Measurements from ENCODE around the gene HPCAL4.

The HPCAL4 gene

GRCh38 chr1:39691383-39692151 lies at the start of gene HPCAL4:
HPCAL4 (minus strand) TSS chr1:39691433; CDS start chr1:39684603, 6,830 bp downstream.
- peak; percentile 38 to 95 (median 83) for DNase-seq

- peak; percentile 64 to 98 (median 90) for DNase-seq
Observed at GRCh38 chr1:39738622-39739366, 47.6 kb upstream of the HPCAL4 start, which contains the start of gene PPIE. PPIE (plus strand) TSS chr1:39738882; CDS start chr1:39738901, 19 bp downstream.

GRCh38 chr1:39737546-39738169 lies 46.4 kb upstream of the HPCAL4 start:
- DNase-seq = no peak

- no peak for DNase-seq
Observed at GRCh38 chr1:39735731-39736130, 44.5 kb upstream of the HPCAL4 start.

GRCh38 chr1:39733161-39733560 lies 41.9 kb upstream of the HPCAL4 start:
- DNase-seq = peak in 28 of 58 donors; percentile 5 to 73 (median 33)

- no peak for DNase-seq
Observed at GRCh38 chr1:39732730-39733129, 41.5 kb upstream of the HPCAL4 start.

- no peak for DNase-seq
Observed at GRCh38 chr1:39729842-39730241, 38.6 kb upstream of the HPCAL4 start.

- DNase-seq = peak in 10 of 58 donors; percentile 5 to 34 (median 8)
Observed at GRCh38 chr1:39729030-39729429, 37.8 kb upstream of the HPCAL4 start.

- no peak for DNase-seq
Observed at GRCh38 chr1:39727932-39728317, 36.7 kb upstream of the HPCAL4 start.

- DNase-seq = no peak
Observed at GRCh38 chr1:39727221-39727931, 36.1 kb upstream of the HPCAL4 start.

GRCh38 chr1:39726600-39726999 lies 35.4 kb upstream of the HPCAL4 start:
- no peak for DNase-seq

- no peak for DNase-seq
Observed at GRCh38 chr1:39722495-39722894, 31.3 kb upstream of the HPCAL4 start.

- no peak for DNase-seq
Observed at GRCh38 chr1:39721664-39722063, 30.4 kb upstream of the HPCAL4 start.

GRCh38 chr1:39720094-39720999 lies 29.1 kb upstream of the HPCAL4 start:
- peak in 1 of 58 donors; percentile 10 for DNase-seq

- no peak for DNase-seq
Observed at GRCh38 chr1:39717809-39718208, 26.6 kb upstream of the HPCAL4 start.

GRCh38 chr1:39713557-39713956 lies 22.3 kb upstream of the HPCAL4 start:
- no peak for DNase-seq

- no peak for DNase-seq
Observed at GRCh38 chr1:39711966-39712340, 20.7 kb upstream of the HPCAL4 start.

GRCh38 chr1:39711104-39711965 lies 20.1 kb upstream of the HPCAL4 start:
- DNase-seq = no peak

GRCh38 chr1:39707506-39707905 lies 16.3 kb upstream of the HPCAL4 start:
- no peak for DNase-seq
